LNCAP (cell line): ENCODE results near the gene RFX1.

Source experiments
- TF ChIP-seq, protein P1 (sequence below): fragments of 450-650 bp; IDR thresholded peaks from 2 replicates; pipeline ENCODE4 v1.5.1; 2017; ENCODE audit warnings: mild to moderate bottlenecking

Gene RFX1

DNA sequence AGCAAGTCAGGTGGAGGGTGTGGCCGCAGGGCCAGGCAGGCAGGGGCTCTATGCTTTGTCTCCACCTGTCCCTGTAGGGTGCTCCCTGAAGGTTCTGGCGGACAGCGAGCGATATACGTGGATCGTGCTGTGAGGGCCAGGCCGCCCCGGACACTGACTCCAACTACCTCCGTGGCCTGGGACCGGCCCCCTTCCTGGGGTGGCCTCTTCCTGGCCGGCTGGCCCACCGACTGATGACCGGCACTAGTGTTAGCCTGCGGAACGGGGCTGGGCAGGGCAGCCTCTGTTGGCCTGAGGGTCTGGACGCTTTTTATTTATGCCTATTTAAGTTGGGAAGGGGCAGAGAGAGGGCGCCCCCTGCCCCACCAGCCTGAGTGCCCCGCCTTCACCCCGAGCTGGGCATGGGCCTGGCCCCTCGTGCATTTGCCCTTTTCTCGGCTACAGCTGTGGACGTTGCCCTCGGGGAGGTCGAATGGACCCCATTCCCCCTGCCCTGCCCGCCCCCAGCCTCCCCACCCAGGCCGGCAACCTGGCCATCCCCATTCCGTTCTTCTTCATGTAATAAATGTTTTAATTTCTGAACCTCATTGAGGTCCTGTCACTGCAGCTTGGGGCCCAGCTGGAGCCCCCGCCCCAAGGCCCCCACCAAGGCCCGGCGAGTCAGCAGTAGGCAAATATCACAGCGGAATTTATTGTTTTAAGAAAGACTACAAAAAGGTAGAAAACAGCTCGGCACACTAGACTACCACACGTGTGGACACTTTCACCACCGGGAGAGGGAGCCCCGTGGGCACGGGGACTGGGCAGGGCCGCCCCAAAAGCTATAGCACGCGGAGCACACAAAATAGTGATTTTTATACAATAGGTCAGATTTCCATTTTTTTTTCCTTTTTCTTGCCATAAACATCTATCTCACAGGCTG, 45.0 kb downstream of the RFX1 start:
- TF ChIP-seq, protein P1, sequence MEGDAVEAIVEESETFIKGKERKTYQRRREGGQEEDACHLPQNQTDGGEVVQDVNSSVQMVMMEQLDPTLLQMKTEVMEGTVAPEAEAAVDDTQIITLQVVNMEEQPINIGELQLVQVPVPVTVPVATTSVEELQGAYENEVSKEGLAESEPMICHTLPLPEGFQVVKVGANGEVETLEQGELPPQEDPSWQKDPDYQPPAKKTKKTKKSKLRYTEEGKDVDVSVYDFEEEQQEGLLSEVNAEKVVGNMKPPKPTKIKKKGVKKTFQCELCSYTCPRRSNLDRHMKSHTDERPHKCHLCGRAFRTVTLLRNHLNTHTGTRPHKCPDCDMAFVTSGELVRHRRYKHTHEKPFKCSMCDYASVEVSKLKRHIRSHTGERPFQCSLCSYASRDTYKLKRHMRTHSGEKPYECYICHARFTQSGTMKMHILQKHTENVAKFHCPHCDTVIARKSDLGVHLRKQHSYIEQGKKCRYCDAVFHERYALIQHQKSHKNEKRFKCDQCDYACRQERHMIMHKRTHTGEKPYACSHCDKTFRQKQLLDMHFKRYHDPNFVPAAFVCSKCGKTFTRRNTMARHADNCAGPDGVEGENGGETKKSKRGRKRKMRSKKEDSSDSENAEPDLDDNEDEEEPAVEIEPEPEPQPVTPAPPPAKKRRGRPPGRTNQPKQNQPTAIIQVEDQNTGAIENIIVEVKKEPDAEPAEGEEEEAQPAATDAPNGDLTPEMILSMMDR: no peak

DNA sequence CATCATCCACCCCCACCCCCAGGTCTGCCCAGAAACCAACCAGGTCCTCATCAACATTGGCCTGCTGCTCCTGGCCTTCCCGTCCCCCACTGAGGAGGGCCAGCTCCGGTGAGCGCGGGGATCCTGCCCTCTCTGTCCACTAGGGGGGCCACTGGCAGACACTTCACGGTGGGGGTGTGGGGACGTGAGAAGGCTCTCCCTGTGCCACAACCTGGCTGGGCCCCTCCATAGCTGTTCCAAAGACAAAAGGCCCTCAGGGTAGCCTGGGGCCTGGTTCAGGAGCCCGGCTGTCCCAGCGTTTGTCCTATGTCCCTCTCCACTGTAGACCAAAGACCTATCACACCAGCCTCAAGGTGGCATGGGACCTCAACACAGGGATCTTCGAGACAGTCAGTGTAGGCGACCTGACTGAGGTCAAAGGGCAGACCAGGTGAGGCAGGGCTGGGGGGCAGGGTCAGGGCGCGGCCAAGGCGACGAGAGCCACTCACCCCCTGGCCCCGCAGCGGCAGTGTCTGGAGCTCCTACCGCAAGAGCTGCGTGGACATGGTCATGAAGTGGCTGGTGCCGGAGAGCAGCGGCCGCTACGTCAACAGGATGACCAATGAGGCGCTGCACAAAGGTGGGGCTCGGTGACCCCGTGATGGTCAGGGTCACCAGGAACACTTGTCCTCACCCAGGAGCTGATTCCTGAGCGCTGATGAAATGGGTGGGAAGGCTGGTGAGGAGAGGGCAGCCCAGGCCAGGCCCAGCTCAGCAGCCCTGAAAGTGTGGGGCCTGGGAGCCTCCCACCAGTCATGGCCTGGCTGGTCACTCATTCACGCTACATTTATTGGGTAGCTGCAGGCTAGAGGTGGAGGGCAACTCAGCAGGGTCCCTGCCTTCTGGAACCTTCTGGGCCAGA, 45.9 kb downstream of the RFX1 start:
- TF ChIP-seq, protein P1: no peak

DNA sequence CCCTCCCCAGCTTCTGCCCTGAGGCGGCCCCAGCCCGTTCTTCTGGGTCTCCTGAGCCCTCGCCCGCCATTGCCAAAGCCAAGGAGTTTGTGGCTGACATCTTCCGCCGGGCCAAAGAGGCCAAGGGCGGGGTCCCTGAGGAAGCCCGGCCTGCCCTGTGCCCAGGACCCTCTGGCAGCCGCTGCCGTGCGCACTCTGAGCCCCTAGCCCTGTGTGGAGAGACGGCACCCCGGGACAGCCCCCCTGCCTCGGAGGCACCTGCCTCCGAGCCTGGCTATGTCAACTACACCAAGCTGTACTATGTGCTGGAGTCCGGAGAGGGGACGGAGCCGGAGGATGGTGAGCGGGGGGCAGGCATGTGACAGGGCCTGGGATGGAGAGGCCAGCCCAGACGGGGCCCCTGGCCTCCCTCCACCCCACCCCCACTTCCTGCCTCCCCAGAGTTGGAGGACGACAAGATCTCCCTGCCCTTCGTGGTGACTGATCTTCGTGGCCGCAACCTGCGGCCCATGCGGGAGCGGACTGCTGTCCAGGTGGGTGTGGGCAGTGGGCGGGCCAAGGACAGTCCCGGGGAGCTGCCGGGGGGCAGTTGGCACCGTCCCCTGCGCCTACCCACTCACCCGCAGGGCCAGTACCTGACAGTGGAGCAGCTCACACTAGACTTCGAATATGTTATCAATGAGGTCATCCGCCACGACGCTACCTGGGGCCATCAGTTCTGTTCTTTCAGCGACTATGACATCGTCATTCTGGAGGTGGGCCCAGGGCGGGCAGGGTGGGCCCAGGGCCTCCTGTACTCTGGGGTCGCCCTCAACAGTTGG, 46.8 kb downstream of the RFX1 start:
- TF ChIP-seq, protein P1: no peak

DNA sequence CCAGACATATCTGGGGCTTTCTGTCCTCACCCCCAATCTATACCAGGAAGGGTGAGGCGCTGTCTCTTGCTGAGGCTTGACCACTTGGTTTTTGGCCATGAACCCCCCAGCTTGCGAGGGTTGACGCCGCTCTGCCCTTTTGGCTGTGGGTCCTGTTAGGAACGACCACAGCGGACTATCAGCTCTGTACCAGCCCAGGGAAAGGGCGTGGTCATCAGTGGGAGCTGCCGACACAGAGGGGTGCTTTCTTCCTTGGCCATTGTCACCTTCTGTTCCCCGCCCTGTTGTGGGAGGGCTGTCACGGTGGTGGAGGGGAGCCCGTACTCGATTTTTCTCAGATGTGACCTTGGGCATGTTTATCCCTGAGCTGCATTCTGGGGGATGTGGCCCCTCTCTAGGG, 48.1 kb downstream of the RFX1 start:
- TF ChIP-seq, protein P1: no peak

DNA sequence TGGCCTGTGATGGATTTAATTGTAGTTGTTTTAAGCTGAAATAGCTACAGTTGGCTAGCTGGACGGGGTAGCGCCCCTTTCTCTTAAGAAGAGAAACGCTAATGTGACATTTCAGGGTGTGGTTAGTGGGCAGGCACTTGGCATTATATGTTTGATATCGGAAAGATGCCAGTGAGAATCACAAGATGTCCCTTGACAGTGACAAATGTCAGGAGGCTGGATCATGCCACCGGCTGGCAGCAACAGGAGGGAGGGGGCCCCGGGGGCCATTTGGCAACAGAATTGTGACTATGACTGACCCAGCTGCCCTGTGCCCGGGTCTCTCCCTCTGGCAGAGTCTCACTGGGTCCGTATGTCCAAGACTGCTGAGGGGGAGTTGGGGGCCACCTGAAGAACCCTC, 49.1 kb downstream of the RFX1 start:
- TF ChIP-seq, protein P1: no peak

DNA sequence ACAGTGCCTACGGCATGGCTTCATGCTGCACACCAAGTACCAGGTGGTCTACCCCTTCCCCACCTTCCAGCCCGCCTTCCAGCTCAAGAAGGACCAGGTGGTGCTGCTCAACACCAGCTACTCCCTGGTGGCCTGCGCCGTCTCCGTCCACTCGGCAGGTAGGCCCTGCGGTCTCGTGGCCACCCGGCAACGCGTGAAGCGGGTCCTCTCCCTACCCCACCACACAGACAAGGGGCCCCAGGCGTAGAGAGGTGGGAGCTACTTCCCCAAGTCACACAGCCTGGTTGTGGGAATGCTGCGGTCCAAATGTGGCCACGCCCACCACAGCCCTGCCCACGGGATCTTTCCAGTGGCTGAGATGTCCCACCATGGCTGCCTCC, 49.8 kb downstream of the RFX1 start:
- TF ChIP-seq, protein P1: no peak
